A549 (cell line): ENCODE data around the gene ILRUN. TPM values are rescaled to one million over a fixed set of nuclear protein-coding genes. Genes with fewer than 3 reads are reported as not detected.

Experiments used
- ATAC-seq, 2 experiments: fragments of 200-7000 bp in 1 of 2; fragments of >200 bp in 1 of 2; cut with Nextera tagmentation in 1 of 2; cut with Tn5 transposase in 1 of 2; 3 replicates each; pipeline versions ENCODE4 v1.8.0 to v1.9.1; 2018 to 2020; ENCODE audit warnings: mild to moderate bottlenecking in 1 of 2, moderate library complexity in 1 of 2
- CTCF ChIA-PET: fragments of 300-600 bp; sonication (Branson Sonifier 250); formaldehyde crosslinking; extraction: SDS; loops from one replicate; lab custom pipeline; 2021; ENCODE audit warnings: antibody characterized with exemption, inconsistent platforms; lab: Yijun Ruan, JAX
- POLR2A ChIA-PET: fragments of 350-600 bp; formaldehyde crosslinking; extraction: SDS; loops from one replicate; lab custom pipeline; 2021; ENCODE audit warnings: antibody characterized with exemption, inconsistent platforms; lab: Yijun Ruan, JAX
- DNase-seq, 2 experiments: peaks; one replicate each; pipeline versions ENCODE4 v3.0.0 to v3.0.0-alpha.2; 2011 to 2016; ENCODE audit warnings: low read depth in 1 of 2, low spot score in 1 of 2
- FAIRE-seq: peaks from 2 replicates; lab custom pipeline; 2011; peaks lifted over from hg19 to GRCh38; lab: Jason Lieb, UNC
- H3K27ac ChIP-seq, 2 experiments: fragments of >200 bp; sonication (Bioruptor Twin); formaldehyde crosslinking; 3 replicates each; pipeline ENCODE4 v1.5.1; 2016 to 2017
- H3K4me1 ChIP-seq: fragments of >200 bp; sonication (Bioruptor Twin); formaldehyde crosslinking; 3 replicates; pipeline ENCODE4 v1.6.1; 2016
- H3K4me2 ChIP-seq: fragments of >200 bp; sonication (Bioruptor Twin); formaldehyde crosslinking; 3 replicates; pipeline ENCODE4 v1.6.1; 2016
- H3K4me3 ChIP-seq: fragments of >200 bp; sonication (Bioruptor Twin); formaldehyde crosslinking; 3 replicates; pipeline ENCODE4 v1.5.1; 2016
- H3K9me3 ChIP-seq: fragments of >200 bp; sonication (Bioruptor Twin); formaldehyde crosslinking; 3 replicates; pipeline ENCODE4 v1.6.1; 2016
- BHLHE40 ChIP-seq: IDR thresholded peaks from 2 replicates; pipeline ENCODE4 v1.6.1; 2012; ENCODE audit warnings: low read depth, low read length, inconsistent platforms
- CBX2 ChIP-seq: fragments of 200-600 bp; sonication (generic); IDR thresholded peaks from 2 replicates; pipeline ENCODE4 v1.6.1; 2016; ENCODE audit warnings: low read depth, mild to moderate bottlenecking, borderline replicate concordance
- CEBPB ChIP-seq, 2 experiments: fragments of >200 bp in 1 of 2; sonication (Bioruptor Twin) in 1 of 2; formaldehyde crosslinking in 1 of 2; IDR thresholded peaks; 2 replicates each; pipeline ENCODE4 v1.6.1; 2012 to 2016
- CTCF ChIP-seq: fragments of >200 bp; sonication (Bioruptor Twin); formaldehyde crosslinking; IDR thresholded peaks from 3 replicates; pipeline ENCODE4 v1.5.1; 2016
- EHMT2 ChIP-seq: fragments of 200-600 bp; sonication (generic); IDR thresholded peaks from 2 replicates; pipeline ENCODE4 v1.6.1; 2016; ENCODE audit warnings: antibody characterized with exemption, low read depth, mild to moderate bottlenecking, moderate library complexity
- ESRRA ChIP-seq: fragments of 150-350 bp; IDR thresholded peaks from 2 replicates; pipeline ENCODE4 v1.6.1; 2014; ENCODE audit warnings: mild to moderate bottlenecking, low read length, borderline replicate concordance
- FOSL2 ChIP-seq, 2 experiments: fragments of 450-650 bp in 1 of 2; fragments of >200 bp in 1 of 2; sonication (Bioruptor Twin) in 1 of 2; formaldehyde crosslinking; IDR thresholded peaks; 2 replicates each; pipeline versions ENCODE4 v1.5.0 to v1.6.1; 2016 to 2020; ENCODE audit warnings: mild to moderate bottlenecking in 1 of 2, moderate library complexity in 1 of 2
- FOXS1 ChIP-seq: fragments of 250-450 bp; sonication (Bioruptor Pico); IDR thresholded peaks from 2 replicates; pipeline ENCODE4 v1.5.0; 2020; ENCODE audit warnings: mild to moderate bottlenecking, moderate library complexity
- GATA3 ChIP-seq: IDR thresholded peaks from 2 replicates; pipeline ENCODE4 v1.6.1; 2012; ENCODE audit warnings: borderline replicate concordance
- HEYL ChIP-seq: fragments of 250-450 bp; sonication (Bioruptor Pico); IDR thresholded peaks from 2 replicates; pipeline ENCODE4 v1.8.0; 2021; ENCODE audit warnings: mild to moderate bottlenecking, moderate library complexity
- MAFK ChIP-seq: fragments of 450-650 bp; IDR thresholded peaks from 2 replicates; pipeline ENCODE4 v1.6.1; 2014; ENCODE audit not compliant: partially characterized antibody
- MYC ChIP-seq: IDR thresholded peaks from 2 replicates; pipeline ENCODE4 v1.6.1; 2012; ENCODE audit warnings: mild to moderate bottlenecking, inconsistent platforms, low read length, improper control_type of control experiment, borderline replicate concordance
- NFE2L2 ChIP-seq: fragments of 150-350 bp; conservative IDR thresholded peaks from 2 replicates; pipeline ENCODE4 v1.6.1; 2014; ENCODE audit warnings: low read length
- NR3C1 ChIP-seq: fragments of >200 bp; sonication (Bioruptor Twin); formaldehyde crosslinking; IDR thresholded peaks from 3 replicates; pipeline ENCODE4 v1.6.1; 2017
- PHF8 ChIP-seq: fragments of 200-600 bp; sonication (generic); IDR thresholded peaks from 2 replicates; pipeline ENCODE4 v1.6.1; 2016; ENCODE audit warnings: low read depth, mild to moderate bottlenecking, antibody characterized with exemption, moderate library complexity, borderline replicate concordance
- RARB ChIP-seq: fragments of 250-450 bp; sonication (Bioruptor Pico); IDR thresholded peaks from 2 replicates; pipeline ENCODE4 v1.8.0; 2021; ENCODE audit warnings: mild to moderate bottlenecking, moderate library complexity
- RCOR1 ChIP-seq: fragments of 150-350 bp; IDR thresholded peaks from 2 replicates; pipeline ENCODE4 v1.6.1; 2014; ENCODE audit warnings: antibody characterized with exemption, low read length, low read depth
- SREBF2 ChIP-seq: fragments of 450-650 bp; IDR thresholded peaks from 2 replicates; pipeline ENCODE4 v1.6.1; 2014; ENCODE audit warnings: mild to moderate bottlenecking, moderate library complexity
- TFCP2L1 ChIP-seq: fragments of 250-450 bp; sonication (Bioruptor Pico); IDR thresholded peaks from 2 replicates; pipeline ENCODE4 v1.5.0; 2021; ENCODE audit warnings: mild to moderate bottlenecking
- USF2 ChIP-seq: fragments of 450-650 bp; IDR thresholded peaks from 2 replicates; pipeline ENCODE4 v1.6.1; 2014; ENCODE audit warnings: antibody characterized with exemption
- ZFP36 ChIP-seq: fragments of 450-650 bp; IDR thresholded peaks from 2 replicates; pipeline ENCODE4 v1.6.1; 2014; ENCODE audit warnings: borderline replicate concordance; ENCODE audit not compliant: partially characterized antibody
- WGBS: methylation state at CpG from one replicate; pipeline ENCODE4 v1.1.6; 2017; ENCODE audit errors: missing lambda C conversion rate; 5-methylcytosine and 5-hydroxymethylcytosine counted together
- polyA plus RNA-seq, 4 experiments: library from polyadenylated mRNA; depleted of rRNA in 3 of 4; stranded (reverse); fragments of >200 nt; fragmentation: RNase III in 1 of 4; extraction: RNeasy Plus Mini Kit Qiagen cat#74134 plus additional on column Dnase treatment in 1 of 4; gene quantifications; 2 replicates in 3 of 4; 3 replicates in 1 of 4; pipeline ENCODE4 v1.2.3, GENCODE V29; 2011 to 2017
- TF ChIP-seq, protein P1 (sequence below): IDR thresholded peaks from 2 replicates; pipeline ENCODE4 v1.6.1; 2012; ENCODE audit warnings: low read depth, borderline replicate concordance

Gene ILRUN
- polyA plus RNA-seq, 2 of the 4 experiments (the other 2 are of a cell fraction): 28.6 to 36.1 TPM

- Histone ChIP-seq H3K4me1 (peaks cover 22% of the 10 kb centered on the region), H3K4me2 (no peak overlapping the region), H3K4me3 (no peak overlapping the region), H3K27ac (no peak overlapping the region), H3K9me3 (no peaks in the 10 kb centered on the region)
- TF ChIP-seq RARB (no peak), TFCP2L1 (no peak), CEBPB (IDR thresholded peaks at IDR 0.05) (peak in 1 of 2 experiments; percentile 62; a peak in 3 of 4 replicates), GATA3 (no peak)
- ChIA-PET CTCF (no interaction called here), POLR2A (no interaction called here)
- no peak for DNase-seq
- FAIRE-seq: no peak
- no peak for ATAC-seq
Observed at GRCh38 chr6:34689742-34690141, 6.8 kb downstream of the ILRUN start.

DNA sequence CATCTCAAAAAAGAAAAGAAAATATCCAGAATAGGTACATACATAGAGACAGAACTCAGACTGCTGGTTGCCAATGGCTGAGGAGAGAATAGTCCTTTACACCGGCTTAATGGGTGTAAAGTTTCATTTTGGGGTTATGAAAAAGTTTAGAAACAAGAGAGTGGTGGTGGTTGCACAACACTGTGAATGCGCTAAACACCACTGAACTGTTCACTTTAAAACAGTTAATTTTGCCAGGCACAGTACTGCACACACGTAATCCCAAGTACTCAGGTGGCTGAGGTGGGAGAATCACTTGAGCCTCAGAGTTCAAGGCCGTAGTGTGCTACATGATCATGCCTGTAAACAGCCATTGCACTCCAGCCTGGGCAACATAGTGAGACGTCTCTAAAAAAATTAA, 7.6 kb downstream of the ILRUN start:
- ChIA-PET POLR2A (no interaction called here), CTCF (no interaction called here)
- no peak for ATAC-seq
- Histone ChIP-seq H3K4me1 (peaks cover 16% of the 10 kb centered on the region), H3K4me3 (no peak overlapping the region), H3K27ac (no peak overlapping the region), H3K9me3 (no peaks in the 10 kb centered on the region), H3K4me2 (no peak overlapping the region)
- no peak for FAIRE-seq
- 96% methylated on average over 5 of the region's 5 CpGs for WGBS
- no peak for DNase-seq
- TF ChIP-seq ESRRA (no peak), ZFP36 (no peak), TFCP2L1 (no peak), USF2 (no peak), CBX2 (no peak), FOXS1 (CRISPR knock-in tag) (no peak), EHMT2 (no peak), MYC (no peak), MAFK (no peak), NR3C1 (no peak), RCOR1 (no peak), SREBF2 (no peak), BHLHE40 (no peak), HEYL (no peak), FOSL2 (IDR thresholded peaks at IDR 0.05) (no peak), FOSL2 (CRISPR knock-in tag; IDR thresholded peaks at IDR 0.05) (no peak), NFE2L2 (no peak)
- TF ChIP-seq, protein P1, sequence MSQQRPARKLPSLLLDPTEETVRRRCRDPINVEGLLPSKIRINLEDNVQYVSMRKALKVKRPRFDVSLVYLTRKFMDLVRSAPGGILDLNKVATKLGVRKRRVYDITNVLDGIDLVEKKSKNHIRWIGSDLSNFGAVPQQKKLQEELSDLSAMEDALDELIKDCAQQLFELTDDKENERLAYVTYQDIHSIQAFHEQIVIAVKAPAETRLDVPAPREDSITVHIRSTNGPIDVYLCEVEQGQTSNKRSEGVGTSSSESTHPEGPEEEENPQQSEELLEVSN: no peak
- TF ChIP-seq, all 56 proteins: peak for 0

DNA sequence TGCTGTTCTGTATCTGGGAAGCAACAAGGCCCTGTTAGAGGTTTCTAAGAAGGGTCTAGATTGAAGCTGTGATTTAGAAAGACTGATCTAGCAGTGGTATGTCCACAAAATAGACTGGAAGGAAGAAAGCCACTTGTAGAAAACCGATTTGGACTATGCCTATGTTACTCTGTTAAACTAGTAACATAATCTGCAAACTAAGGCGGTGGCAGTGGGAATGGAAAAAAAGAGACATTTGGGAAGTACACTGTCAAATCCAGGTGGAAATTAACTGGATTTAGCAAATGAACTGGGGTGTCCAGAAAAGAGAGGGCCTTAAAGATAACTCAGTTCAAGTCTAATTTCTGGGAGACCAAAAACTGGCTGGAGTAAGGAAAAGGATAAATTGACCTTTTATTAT, 11.6 kb downstream of the ILRUN start:
- CTCF ChIA-PET: no interaction called here
- no peak for TF ChIP-seq PHF8
- no peak for TF ChIP-seq CTCF
- TF ChIP-seq RARB: no peak
- TF ChIP-seq, all 56 proteins: peak for 0
- Histone ChIP-seq H3K9me3 (no peaks in the 10 kb centered on the region), H3K4me2 (no peak overlapping the region), H3K4me3 (no peak overlapping the region), H3K27ac (peak overlapping the region in 1 of 2 experiments; percentile 29; a peak in 1 of 6 replicates), H3K4me1 (peaks cover 23% of the 10 kb centered on the region)
- ATAC-seq (no peak), FAIRE-seq (no peak), DNase-seq (no peak)
- 40% methylated on average over 2 of the region's 2 CpGs for WGBS
- POLR2A ChIA-PET: no interaction called here
